ENCODE data around the gene MTARC2.

MTARC2 gene

DNA sequence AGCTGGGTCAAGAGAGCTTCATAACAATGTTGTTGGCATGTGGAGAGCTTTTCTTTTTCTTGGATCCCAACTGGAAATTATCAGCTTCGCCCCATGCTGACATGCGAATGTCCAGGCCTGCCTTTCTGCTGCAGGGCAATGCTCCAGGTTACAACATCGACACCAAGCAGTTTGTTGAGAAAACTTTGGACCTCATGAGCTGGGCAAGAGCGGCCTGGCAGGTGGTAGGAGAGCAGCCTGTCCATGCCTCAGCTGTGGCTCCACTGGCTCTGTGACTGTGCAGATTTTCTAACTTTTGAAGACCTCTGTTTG is 80.0 kb downstream of the MTARC2 start:
- no peak overlapping the region for H3K27ac ChIP-seq
- no peak overlapping the region for H2AFZ ChIP-seq (ENCODE audit: low read depth)
- no peaks in the 10 kb centered on the region for H4K20me1 ChIP-seq (ENCODE audit: insufficient read depth)
- H3K9ac ChIP-seq: no peak overlapping the region
- no peaks in the 10 kb centered on the region for H3K36me3 ChIP-seq (ENCODE audit: insufficient read depth)
- no peaks in the 10 kb centered on the region for H3K4me1 ChIP-seq (ENCODE audit: low read depth, poor library complexity, severe bottlenecking)
- H3K27me3 ChIP-seq (ENCODE audit: insufficient read depth, low read depth): no peaks in the 10 kb centered on the region
- TF ChIP-seq, protein P1, sequence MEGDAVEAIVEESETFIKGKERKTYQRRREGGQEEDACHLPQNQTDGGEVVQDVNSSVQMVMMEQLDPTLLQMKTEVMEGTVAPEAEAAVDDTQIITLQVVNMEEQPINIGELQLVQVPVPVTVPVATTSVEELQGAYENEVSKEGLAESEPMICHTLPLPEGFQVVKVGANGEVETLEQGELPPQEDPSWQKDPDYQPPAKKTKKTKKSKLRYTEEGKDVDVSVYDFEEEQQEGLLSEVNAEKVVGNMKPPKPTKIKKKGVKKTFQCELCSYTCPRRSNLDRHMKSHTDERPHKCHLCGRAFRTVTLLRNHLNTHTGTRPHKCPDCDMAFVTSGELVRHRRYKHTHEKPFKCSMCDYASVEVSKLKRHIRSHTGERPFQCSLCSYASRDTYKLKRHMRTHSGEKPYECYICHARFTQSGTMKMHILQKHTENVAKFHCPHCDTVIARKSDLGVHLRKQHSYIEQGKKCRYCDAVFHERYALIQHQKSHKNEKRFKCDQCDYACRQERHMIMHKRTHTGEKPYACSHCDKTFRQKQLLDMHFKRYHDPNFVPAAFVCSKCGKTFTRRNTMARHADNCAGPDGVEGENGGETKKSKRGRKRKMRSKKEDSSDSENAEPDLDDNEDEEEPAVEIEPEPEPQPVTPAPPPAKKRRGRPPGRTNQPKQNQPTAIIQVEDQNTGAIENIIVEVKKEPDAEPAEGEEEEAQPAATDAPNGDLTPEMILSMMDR (conservative IDR thresholded peaks at IDR 0.05; ENCODE audit: low read depth, low read length): no peak
- H3K79me2 ChIP-seq (ENCODE audit: insufficient read depth, low read depth): no peaks in the 10 kb centered on the region
- no peak overlapping the region for H3K4me2 ChIP-seq
- H3K4me3 ChIP-seq (IDR thresholded peaks at IDR 0.05; ENCODE audit: insufficient read depth, low read depth, low read length): no peak overlapping the region

DNA sequence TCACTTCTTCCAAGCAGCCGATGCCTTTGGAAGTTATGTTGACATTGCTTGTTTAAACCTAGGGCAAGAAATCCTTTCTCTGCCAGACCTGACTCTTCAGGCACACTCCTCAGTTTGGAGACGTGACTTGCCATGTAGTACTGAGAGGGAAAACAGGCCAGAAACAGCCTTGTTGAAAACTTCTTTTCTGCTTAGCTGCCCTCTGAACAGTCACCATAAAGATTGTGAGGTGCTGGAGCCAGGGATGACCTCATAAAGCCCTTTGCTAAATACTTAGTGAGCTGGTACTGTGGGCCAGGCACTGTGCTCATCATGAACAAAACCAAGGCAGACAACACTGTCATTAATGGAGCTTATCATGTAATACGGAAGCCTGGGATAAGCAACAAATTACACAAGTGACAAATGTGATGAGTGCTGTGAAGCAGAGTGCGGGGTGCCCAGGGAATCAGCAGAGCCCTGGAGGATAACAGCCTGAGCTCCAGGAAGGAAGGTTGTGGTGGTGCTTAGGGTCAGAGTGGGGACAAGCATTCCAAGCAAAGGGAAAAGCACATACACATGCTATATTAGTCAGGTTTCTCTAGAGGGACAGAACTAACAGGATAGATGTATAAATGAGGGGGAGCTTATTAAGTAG is 80.9 kb downstream of the MTARC2 start:
- no peak overlapping the region for H2AFZ ChIP-seq (ENCODE audit: low read depth)
- H4K20me1 ChIP-seq (ENCODE audit: insufficient read depth): no peaks in the 10 kb centered on the region
- H3K27me3 ChIP-seq (ENCODE audit: insufficient read depth, low read depth): no peaks in the 10 kb centered on the region
- no peaks in the 10 kb centered on the region for H3K79me2 ChIP-seq (ENCODE audit: insufficient read depth, low read depth)
- TF ChIP-seq, protein P1 (conservative IDR thresholded peaks at IDR 0.05; ENCODE audit: low read depth, low read length): no peak
- H3K36me3 ChIP-seq (ENCODE audit: insufficient read depth): no peaks in the 10 kb centered on the region
- H3K4me1 ChIP-seq (ENCODE audit: low read depth, poor library complexity, severe bottlenecking): no peaks in the 10 kb centered on the region
- no peak overlapping the region for H3K27ac ChIP-seq
- no peak overlapping the region for H3K4me3 ChIP-seq (IDR thresholded peaks at IDR 0.05; ENCODE audit: insufficient read depth, low read depth, low read length)
- H3K4me2 ChIP-seq: no peak overlapping the region
- H3K9ac ChIP-seq: no peak overlapping the region

DNA sequence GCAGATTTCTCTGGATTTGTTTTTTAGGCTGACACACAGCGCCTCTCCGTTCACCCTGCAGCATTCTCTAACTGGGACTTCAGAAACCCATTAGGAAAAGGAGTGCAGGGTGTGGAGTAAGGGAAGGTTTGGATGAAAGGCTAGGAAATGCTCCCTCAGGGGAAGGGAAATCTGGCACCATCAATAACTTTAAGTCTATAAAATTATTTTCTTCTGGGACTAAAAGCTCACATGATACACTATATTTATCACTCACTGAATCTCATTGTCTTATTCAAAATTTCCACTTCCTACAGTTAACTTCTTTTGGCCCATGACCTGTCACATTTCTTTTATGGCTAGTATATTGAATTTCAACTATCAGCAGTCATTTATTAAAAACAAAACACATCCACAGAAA is 85.3 kb downstream of the MTARC2 start:
- no peak overlapping the region for H3K9ac ChIP-seq
- H3K27ac ChIP-seq: no peak overlapping the region
- no peaks in the 10 kb centered on the region for H3K79me2 ChIP-seq (ENCODE audit: insufficient read depth, low read depth)
- H3K27me3 ChIP-seq (ENCODE audit: insufficient read depth, low read depth): no peaks in the 10 kb centered on the region
- H3K36me3 ChIP-seq (ENCODE audit: insufficient read depth): no peaks in the 10 kb centered on the region
- no peak overlapping the region for H2AFZ ChIP-seq (ENCODE audit: low read depth)
- H3K4me1 ChIP-seq (ENCODE audit: low read depth, poor library complexity, severe bottlenecking): no peaks in the 10 kb centered on the region
- TF ChIP-seq, protein P1 (conservative IDR thresholded peaks at IDR 0.05; ENCODE audit: low read depth, low read length): no peak
- no peaks in the 10 kb centered on the region for H4K20me1 ChIP-seq (ENCODE audit: insufficient read depth)
- H3K4me2 ChIP-seq: no peak overlapping the region
- no peak overlapping the region for H3K4me3 ChIP-seq (IDR thresholded peaks at IDR 0.05; ENCODE audit: insufficient read depth, low read depth, low read length)

Measured in KMS-11 (cell line).